Medulla oblongata (tissue), 1 donor: ENCODE measurements around the gene SPNS3.

Source experiments
- DNase-seq: peaks from one replicate; pipeline ENCODE4 v3.0.0-alpha.2; 2015; ENCODE audit errors: extremely low spot score

The SPNS3 gene

GRCh38 chr17:4469552-4469951, 35.8 kb downstream of the SPNS3 start:
- DNase-seq, result no peak

GRCh38 chr17:4472286-4472685, 38.5 kb downstream of the SPNS3 start:
- no peak for DNase-seq

GRCh38 chr17:4474093-4474492, 40.4 kb downstream of the SPNS3 start:
- DNase-seq, result no peak

- DNase-seq, result no peak
Observed at GRCh38 chr17:4475001-4475400, 41.3 kb downstream of the SPNS3 start.

DNA sequence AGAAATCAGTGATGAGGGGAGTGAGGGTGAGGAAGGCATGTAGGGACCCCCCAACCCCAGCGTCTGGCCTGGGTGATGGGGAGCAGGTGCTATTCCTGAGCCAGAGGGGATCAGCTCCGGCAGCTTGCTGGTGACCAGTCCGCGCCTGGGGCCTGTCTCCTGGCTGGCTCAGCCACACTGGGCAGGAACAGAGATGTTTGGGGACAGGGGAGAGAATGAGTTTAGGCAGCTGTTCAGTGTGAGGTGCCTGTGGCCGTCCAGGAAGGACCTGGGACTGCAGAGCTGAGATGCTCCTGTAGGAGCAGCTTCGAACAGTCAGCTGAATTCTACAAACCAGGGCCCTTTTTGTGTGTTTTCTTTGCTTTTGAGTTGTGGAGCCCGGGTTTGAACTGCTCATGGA, 41.7 kb downstream of the SPNS3 start:
- DNase-seq, result no peak

GRCh38 chr17:4476017-4476416, 42.3 kb downstream of the SPNS3 start:
- DNase-seq, result no peak

DNA sequence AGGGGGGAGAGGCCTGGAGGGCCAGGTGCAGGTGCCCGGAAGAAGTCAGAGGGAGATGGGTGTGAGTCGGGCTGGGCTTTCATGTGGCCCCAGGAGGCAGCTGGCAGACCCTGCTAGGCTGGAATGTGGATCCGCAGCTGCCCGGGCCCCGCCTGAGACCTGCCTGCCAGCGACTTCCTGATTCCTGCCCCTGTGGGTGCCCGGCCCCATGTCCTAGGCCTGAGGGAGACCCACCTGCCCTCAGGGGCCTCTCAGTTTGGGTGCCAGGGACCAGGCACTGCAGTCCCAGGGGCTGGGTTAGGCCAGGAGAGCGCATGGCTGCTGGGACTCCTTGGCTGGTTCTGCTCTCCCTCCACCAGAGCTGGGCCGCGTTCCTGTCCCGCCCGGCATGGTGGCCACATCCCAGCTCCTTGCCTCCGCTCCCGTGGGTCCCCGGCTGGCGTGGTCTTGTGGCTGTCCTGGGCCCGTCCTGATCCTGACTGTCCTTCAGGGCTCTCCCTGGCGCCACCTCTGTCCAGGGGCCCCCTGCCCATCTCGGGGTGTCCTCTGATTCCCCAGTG, 42.9 kb downstream of the SPNS3 start:
- no peak for DNase-seq

DNA sequence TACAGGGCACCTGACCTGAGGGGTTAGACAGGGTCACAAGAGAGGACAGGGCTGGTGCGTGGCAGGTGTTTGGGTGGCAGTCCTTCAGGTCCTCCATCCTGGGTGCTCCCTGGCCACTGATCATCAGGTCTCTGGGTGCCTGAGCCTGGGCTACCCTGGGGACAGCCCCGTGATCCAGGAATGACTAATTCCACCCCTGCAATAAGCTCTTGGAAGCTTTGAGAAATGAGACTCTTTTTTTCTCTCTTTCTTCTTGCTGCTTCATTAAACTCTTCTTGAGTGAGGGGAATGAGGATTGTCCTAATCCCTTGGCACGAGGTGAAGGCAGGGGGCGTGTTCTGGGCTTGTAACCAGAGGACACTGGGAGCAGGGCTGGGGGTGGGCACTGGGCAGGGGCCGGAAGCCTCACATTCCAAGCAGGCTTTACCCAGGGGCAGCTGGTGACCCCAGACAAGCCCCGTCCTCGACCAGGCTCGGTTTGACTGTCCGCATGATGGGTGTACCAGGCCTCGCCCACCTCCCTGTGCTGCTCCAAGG, 43.6 kb downstream of the SPNS3 start:
- no peak for DNase-seq

DNA sequence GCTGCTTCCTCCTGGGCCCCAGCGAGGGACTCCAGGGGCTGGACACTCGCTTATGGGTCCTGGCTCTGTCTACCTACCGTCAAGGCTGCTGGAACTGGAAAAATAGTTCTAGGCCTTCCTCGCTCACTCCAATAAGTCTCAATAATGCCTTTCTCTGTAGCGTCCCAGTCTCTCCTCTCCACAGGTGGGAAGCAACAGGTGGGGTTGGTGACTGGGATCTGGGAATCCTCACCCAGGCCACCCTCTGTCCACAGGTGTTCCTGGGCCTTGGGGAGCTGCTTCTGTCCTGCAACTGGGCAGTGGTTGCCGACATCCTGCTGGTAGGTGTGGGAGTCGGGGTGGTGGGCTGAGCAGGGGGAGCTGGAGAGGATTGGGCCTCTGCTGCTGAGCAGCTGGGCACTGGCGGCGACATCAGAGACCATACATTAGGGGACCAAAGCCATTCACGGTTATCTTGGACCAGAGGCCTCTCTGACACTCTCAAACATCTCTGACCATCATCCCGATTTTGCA, 44.6 kb downstream of the SPNS3 start:
- no peak for DNase-seq

DNA sequence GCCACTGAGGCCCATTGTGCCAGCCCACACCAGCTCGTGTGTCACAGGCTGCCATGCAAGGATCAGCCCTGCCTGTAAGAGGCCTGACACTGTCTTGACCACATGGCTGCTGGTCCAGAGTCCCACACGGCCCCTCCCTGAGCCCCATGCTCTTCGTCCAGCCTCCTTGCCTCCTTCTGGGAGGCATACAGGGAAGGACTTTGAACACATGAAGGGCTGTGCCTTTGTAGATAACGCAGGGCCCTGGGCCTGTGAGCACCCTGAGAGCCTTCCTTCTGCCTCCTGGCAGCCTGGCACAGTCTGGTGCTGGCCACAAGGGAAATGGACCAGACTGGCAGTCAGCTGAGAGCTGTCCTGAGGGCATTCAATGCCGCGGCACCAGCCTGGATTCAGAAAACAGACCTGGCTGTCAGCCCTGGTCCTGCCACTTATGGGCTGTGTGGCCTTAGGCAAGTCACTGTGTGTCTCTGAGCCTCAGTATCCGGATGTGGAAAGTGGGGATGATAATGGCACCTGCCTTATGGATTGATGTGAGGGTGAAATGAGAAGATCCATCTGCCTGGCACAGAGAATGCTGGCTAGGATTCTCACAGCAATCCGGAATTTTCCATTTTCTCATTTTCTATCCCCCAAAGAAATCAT, 45.7 kb downstream of the SPNS3 start:
- no peak for DNase-seq

GRCh38 chr17:4479982-4480751, 46.4 kb downstream of the SPNS3 start:
- DNase-seq, result no peak

- DNase-seq, result no peak
Observed at GRCh38 chr17:4480929-4481898, 47.5 kb downstream of the SPNS3 start.

DNA sequence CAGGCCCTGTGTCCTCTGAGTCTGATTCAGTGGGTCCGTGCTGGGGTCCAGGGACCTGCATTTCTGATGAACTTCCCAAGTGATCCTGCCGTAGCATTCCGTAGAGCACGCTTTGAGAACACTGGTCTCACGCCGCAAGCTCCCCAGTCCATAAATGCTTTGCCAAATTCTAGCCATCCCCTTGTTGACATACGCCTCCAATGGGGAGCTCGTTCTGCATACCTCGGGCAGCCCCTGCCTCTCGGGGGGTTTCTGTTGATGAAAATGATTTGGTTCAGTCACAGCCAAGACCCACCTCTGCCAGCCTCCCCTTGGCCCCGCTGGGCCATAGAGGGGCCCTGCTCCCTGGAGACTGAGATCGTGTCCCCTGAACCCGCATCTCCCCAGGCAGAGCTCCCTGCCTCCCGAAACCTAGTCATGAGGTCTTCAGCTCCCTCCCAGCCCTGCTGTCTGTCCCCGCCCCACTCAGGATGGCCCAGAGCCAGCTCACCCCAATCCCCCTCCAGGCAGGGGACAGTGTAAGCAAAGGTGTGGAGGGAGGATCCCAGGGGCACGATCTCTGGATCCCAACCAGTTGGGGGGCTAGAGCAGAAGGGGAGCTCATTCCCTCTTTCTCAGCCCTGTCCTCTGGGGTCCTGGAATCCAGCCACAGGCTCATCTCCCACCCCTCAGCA, 48.7 kb downstream of the SPNS3 start:
- no peak for DNase-seq

DNA sequence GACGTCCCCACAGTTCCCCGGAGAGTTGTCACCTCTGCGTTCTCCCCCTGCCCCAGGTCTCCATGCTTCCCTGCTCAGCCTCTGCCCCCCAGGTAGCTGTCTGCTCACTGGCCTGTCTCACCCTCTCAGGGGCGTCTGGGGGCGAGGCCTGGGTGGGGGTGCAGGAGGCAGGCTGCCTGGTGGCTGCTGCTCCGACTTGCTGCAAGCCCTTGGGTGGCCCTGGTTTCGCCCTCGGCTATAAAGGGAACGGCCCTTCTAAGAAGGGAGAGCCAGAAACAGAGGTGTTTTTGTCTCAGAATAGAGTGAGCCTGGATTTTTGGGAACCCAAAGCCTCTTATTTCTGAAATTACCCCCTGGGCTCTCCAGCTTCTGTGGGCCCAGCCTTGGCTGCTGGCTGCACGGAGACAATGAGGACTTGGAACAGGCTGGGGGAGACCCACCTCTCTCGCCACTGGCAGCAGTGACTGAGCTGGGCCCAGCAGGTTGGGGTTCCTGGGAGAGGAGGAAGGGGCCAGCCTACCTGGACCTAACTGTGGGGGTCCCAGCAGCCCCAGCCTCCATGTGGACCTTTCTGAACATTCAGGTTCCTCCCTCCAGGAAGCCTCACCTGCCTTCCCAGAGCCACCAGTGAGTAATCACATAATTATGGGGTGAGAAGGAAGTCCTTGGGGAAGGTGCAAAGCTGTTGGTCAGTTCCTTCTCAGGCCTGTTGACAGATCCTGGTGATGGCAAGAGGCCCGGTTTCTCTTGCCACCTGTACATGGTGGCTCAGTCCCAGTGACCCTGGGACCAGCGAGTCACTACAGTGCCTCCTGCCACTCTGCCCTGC, 49.5 kb downstream of the SPNS3 start:
- DNase-seq, result no peak

GRCh38 chr17:4485676-4486646, 52.2 kb downstream of the SPNS3 start:
- DNase-seq, result no peak

DNA sequence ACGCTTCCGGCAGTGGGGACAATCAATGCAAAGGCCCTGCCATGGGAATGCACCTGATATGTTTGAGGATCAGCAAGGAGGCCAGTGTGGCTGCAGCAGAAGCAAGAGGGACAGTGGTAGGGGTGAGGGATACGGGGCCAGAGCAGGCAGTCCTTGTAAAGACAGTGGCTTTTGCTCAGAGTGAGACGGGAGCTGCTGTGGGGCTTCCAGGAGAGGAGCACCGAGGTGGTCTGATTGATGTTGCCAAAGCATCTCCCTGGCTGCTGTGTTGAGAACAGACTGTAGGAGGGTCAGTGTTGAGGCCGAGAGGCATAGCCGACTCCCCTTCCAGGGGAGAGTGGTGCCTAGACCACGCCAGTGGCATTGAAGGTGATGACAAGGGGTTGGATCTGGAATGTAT, 53.6 kb downstream of the SPNS3 start:
- no peak for DNase-seq

DNA sequence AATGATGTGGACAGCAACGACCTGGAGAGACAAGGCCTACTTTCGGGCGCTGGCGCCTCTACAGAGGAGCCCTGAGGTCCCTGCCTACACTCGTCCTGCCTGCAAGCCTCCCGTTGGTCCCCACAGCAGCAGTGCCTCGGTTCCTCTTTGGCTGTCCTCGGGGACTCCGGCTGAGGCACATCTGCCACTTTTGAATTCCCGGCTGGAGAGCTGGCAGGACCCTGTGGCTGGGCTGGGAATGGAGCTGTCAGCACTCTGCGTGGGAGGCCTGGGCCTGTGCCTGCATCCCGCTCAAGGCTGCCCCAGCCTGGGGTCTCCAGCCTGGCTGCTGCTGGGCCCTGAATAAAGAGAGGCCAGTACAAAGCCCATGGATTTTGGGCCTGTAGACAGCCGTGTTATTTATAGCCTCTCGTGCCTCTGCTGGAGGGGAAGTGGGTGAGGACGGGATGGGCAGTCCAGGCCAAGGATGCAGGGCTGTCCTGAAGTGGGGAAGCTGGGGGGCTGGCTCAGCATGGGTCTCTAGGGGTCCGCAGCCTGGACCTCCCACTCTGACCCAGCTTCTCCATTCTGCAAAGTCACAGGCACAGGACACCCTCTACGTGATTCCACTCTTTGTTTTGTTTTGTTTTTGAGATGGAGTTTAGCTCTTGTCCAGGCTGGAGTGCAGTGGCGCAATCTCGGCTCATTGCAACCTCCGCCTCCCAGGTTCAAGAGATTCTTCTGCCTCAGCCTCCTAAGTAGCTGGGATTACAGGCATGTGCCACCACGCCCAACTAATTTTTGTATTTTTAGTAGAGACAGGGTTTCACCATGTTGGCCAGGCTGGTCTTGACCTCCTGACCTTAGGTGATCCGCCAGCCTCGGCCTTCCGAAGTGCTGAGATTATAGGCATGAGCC, 54.3 kb downstream of the SPNS3 start:
- no peak for DNase-seq
